ENCODE results near the gene SYTL4. TPM values are rescaled to one million over a fixed set of nuclear protein-coding genes. Genes with fewer than 3 reads are reported as not detected.
A peak's percentile ranks its signal among the peaks of the same experiment; 100 is the strongest.

SYTL4 gene
- total and polyA plus RNA-seq, 2 of the 8 experiments (the other 6 are each of a cell fraction or from before 2014, with no cell fraction given): 0.11 TPM

DNA sequence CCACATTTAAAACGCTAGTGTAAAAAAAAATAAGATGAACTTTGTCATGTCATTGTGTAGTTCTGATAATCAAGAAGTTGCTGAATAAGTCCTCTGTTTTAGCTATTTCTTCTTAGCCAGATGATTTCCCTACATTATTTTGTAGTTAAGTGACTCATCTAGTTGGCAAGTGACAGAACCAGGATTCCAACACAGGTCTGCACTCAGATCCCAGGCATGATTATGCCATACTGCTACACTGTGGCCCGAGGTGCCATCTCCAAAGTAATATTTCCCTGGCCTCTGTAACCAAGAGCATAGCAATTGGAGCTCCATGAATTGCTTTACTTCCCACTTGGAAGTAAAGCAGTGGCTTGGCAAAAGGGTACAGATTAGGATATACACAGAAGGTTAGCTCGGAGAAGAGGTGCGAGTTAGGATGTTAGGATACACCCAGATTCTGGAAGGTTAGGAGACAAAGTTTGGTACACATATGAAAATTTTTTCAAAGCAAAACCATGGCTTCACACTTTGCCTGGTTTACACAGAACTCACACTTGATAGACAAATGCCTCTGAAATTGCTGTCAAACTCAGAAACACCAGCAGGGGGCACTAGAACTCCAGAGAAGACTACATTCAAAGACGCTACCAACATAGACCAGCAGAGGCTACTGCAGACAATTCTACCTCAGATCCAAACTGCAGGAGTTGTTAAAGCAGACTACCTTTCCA is 46.5 kb downstream of the SYTL4 start:
- no peaks in the 10 kb centered on the region for H3K79me1 ChIP-seq (ENCODE audit: low read depth, low read length)
- H4K8ac ChIP-seq (ENCODE audit: extremely low read depth, insufficient read depth, low read length): no peak overlapping the region
- H3K4me3 ChIP-seq (ENCODE audit: extremely low read depth in 1 of 4, insufficient read depth in 2 of 4, low read depth in 3 of 4, low read length in 4 of 4): no peak overlapping the region
- POLR2A ChIA-PET (ENCODE audit: partially characterized antibody): interaction anchor here (0.6 kb wide), 2 partner anchors 83 to 1132 kb away, joined by 3 read pairs; no protein-coding TSS in a partner anchor
- no peaks in the 10 kb centered on the region for H3K36me3 ChIP-seq (ENCODE audit: control insufficient read depth in 2 of 4, insufficient read depth in 4 of 4, low read length in 3 of 4)
- FAIRE-seq: peak; percentile 99
- TF ChIP-seq SP2 (IDR thresholded peaks at IDR 0.05; ENCODE audit: low read length) (no peak), RAD21 (IDR thresholded peaks at IDR 0.05 in 1 of 2, conservative IDR thresholded peaks at IDR 0.05 in 1 of 2; ENCODE audit: low read depth in 2 of 2, low read length in 2 of 2) (peak; percentile 90 to 95)
- TF ChIP-seq, protein P1, sequence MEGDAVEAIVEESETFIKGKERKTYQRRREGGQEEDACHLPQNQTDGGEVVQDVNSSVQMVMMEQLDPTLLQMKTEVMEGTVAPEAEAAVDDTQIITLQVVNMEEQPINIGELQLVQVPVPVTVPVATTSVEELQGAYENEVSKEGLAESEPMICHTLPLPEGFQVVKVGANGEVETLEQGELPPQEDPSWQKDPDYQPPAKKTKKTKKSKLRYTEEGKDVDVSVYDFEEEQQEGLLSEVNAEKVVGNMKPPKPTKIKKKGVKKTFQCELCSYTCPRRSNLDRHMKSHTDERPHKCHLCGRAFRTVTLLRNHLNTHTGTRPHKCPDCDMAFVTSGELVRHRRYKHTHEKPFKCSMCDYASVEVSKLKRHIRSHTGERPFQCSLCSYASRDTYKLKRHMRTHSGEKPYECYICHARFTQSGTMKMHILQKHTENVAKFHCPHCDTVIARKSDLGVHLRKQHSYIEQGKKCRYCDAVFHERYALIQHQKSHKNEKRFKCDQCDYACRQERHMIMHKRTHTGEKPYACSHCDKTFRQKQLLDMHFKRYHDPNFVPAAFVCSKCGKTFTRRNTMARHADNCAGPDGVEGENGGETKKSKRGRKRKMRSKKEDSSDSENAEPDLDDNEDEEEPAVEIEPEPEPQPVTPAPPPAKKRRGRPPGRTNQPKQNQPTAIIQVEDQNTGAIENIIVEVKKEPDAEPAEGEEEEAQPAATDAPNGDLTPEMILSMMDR (IDR thresholded peaks at IDR 0.05; ENCODE audit: control extremely low read depth in 1 of 3, insufficient read depth in 1 of 3, low read depth in 1 of 3, low read length in 3 of 3): peak in 2 of 3 experiments; percentile 81 to 99; a peak in 3 of 4 replicates
- no peak overlapping the region for H3K56ac ChIP-seq (replicated peaks; ENCODE audit: insufficient read length, low read depth, low read length)
- no peak overlapping the region for H2BK20ac ChIP-seq (ENCODE audit: low read length)
- no peak overlapping the region for H3K23ac ChIP-seq (ENCODE audit: insufficient read length)
- H2BK120ac ChIP-seq (replicated peaks; ENCODE audit: low read depth, low read length): no peak overlapping the region
- H2BK5ac ChIP-seq (ENCODE audit: low read depth, low read length): no peak overlapping the region
- no peaks in the 10 kb centered on the region for H3K79me2 ChIP-seq (ENCODE audit: control insufficient read depth in 1 of 2, insufficient read depth in 2 of 2, low read length in 2 of 2)
- no peak overlapping the region for H3K27ac ChIP-seq (ENCODE audit: low read depth, low read length)
- H4K91ac ChIP-seq (replicated peaks; ENCODE audit: insufficient read length, low read length): no peak overlapping the region
- CTCF ChIA-PET (ENCODE audit: partially characterized antibody): interaction anchor here (0.6 to 8.1 kb wide), 28 partner anchors 11 to 238 kb away, joined by 3 to 129 read pairs (median 4); partner anchors contain the start of gene SYTL4
- no peak overlapping the region for H2BK12ac ChIP-seq (ENCODE audit: low read depth, low read length)
- no peak overlapping the region; the same call in 1 of the 2 replicates for H2AFZ ChIP-seq (ENCODE audit: low read length)
- H3K9me3 ChIP-seq (ENCODE audit: insufficient read depth in 2 of 2, low read depth in 1 of 2, low read length in 1 of 2): no peaks in the 10 kb centered on the region
- no peak overlapping the region for H2AK5ac ChIP-seq (ENCODE audit: low read depth, low read length)
- H3K4me1 ChIP-seq (replicated peaks in 1 of 4; ENCODE audit: control insufficient read depth in 3 of 4, insufficient read depth in 4 of 4, low read length in 3 of 4): no peaks in the 10 kb centered on the region
- H3K9ac ChIP-seq (replicated peaks in 1 of 4; ENCODE audit: extremely low read depth in 1 of 4, low read depth in 3 of 4, low read length in 3 of 4): no peak overlapping the region
- peak; percentile 25 to 67 for DNase-seq (ENCODE audit: low read depth in 1 of 2, low spot score in 2 of 2)
- no peaks in the 10 kb centered on the region for H4K20me1 ChIP-seq (replicated peaks in 1 of 2; ENCODE audit: control insufficient read depth in 1 of 2, insufficient read depth in 2 of 2, low read length in 2 of 2)
- H4K5ac ChIP-seq (ENCODE audit: insufficient read length, low read depth, low read length): no peak overlapping the region
- no peak overlapping the region for H3K14ac ChIP-seq (ENCODE audit: insufficient read length)
- no peaks in the 10 kb centered on the region for H3K23me2 ChIP-seq (ENCODE audit: low read depth, low read length)
- H3K4me2 ChIP-seq (ENCODE audit: insufficient read depth in 1 of 2, low read depth in 2 of 2, low read length in 2 of 2): no peak overlapping the region
- no peak overlapping the region for H3K18ac ChIP-seq (ENCODE audit: extremely low read depth, low read length)
- H2BK15ac ChIP-seq (ENCODE audit: low read length): no peak overlapping the region
- no peak overlapping the region for H3K4ac ChIP-seq (replicated peaks; ENCODE audit: insufficient read length, low read depth, low read length)
- WGBS, 2 experiments (ENCODE audit: extremely low coverage in 1 of 2, insufficient coverage in 1 of 2, insufficient read length in 1 of 2, insufficient replicate concordance in 2 of 2, low coverage in 1 of 2, low lambda C conversion rate in 2 of 2, missing lambda C conversion rate in 1 of 2): 24% methylated on average over 5 of the region's 5 CpGs; no CpG with 5 or more reads in 1 of the 2 experiments
- H3K27me3 ChIP-seq (replicated peaks in 1 of 4; ENCODE audit: control insufficient read depth in 3 of 4, extremely low read depth in 1 of 4, insufficient read depth in 3 of 4, low read length in 3 of 4): no peaks in the 10 kb centered on the region
